NB4 (cell line): ENCODE results near the gene SPATA16.

Experiments used
- MAX ChIP-seq: IDR thresholded peaks from 2 replicates; pipeline ENCODE4 v1.6.1; 2011; ENCODE audit warnings: low read depth, low read length
- MYC ChIP-seq: IDR thresholded peaks from 2 replicates; pipeline ENCODE4 v1.6.1; 2011; ENCODE audit warnings: low read depth, low read length
- POLR2A ChIP-seq: IDR thresholded peaks from 2 replicates; pipeline ENCODE4 v1.6.1; 2011; ENCODE audit warnings: mild to moderate bottlenecking; ENCODE audit not compliant: insufficient read length; ENCODE audit errors: extremely low read depth
- TF ChIP-seq, protein P1 (sequence below): IDR thresholded peaks from one replicate; pipeline ENCODE4 v1.5.1; 2012; ENCODE audit warnings: low read depth, low read length

GRCh38 chr3:172903642-172904320 is 237.3 kb downstream of the SPATA16 start:
- TF ChIP-seq, protein P1, sequence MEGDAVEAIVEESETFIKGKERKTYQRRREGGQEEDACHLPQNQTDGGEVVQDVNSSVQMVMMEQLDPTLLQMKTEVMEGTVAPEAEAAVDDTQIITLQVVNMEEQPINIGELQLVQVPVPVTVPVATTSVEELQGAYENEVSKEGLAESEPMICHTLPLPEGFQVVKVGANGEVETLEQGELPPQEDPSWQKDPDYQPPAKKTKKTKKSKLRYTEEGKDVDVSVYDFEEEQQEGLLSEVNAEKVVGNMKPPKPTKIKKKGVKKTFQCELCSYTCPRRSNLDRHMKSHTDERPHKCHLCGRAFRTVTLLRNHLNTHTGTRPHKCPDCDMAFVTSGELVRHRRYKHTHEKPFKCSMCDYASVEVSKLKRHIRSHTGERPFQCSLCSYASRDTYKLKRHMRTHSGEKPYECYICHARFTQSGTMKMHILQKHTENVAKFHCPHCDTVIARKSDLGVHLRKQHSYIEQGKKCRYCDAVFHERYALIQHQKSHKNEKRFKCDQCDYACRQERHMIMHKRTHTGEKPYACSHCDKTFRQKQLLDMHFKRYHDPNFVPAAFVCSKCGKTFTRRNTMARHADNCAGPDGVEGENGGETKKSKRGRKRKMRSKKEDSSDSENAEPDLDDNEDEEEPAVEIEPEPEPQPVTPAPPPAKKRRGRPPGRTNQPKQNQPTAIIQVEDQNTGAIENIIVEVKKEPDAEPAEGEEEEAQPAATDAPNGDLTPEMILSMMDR, result no peak
- TF ChIP-seq POLR2A, result no peak
- TF ChIP-seq MAX, result no peak
- TF ChIP-seq MYC, result no peak
